Left ventricle myocardium inferior (tissue), 1 donor: ENCODE measurements around the gene DISP1. TPM values are rescaled to one million over a fixed set of nuclear protein-coding genes. Genes with fewer than 3 reads are reported as not detected.

Experiments
- DNase-seq: peaks from one replicate; pipeline ENCODE4 v3.0.0-alpha.2; 2020
- H3K27ac ChIP-seq: fragments of 200-600 bp; replicated peaks from 2 replicates; pipeline ENCODE4 v1.8.0; 2021
- H3K27me3 ChIP-seq: fragments of 200-600 bp; 2 replicates; pipeline ENCODE4 v1.8.0; 2021; ENCODE audit warnings: low read depth
- H3K36me3 ChIP-seq: fragments of 200-600 bp; 2 replicates; pipeline ENCODE4 v1.8.0; 2021
- H3K4me1 ChIP-seq: fragments of 200-600 bp; 2 replicates; pipeline ENCODE4 v1.8.0; 2021
- H3K4me3 ChIP-seq: fragments of 200-600 bp; 2 replicates; pipeline ENCODE4 v1.8.0; 2021; ENCODE audit warnings: mild to moderate bottlenecking, moderate library complexity
- H3K9me3 ChIP-seq: fragments of 200-600 bp; replicated peaks from 2 replicates; pipeline ENCODE4 v1.8.0; 2021
- CTCF ChIP-seq: fragments of 200-600 bp; IDR thresholded peaks from 2 replicates; pipeline ENCODE4 v1.8.0; 2021; ENCODE audit warnings: antibody characterized with exemption, mild to moderate bottlenecking, borderline replicate concordance
- intact Hi-C: fragments of 100-400 bp; cut with micrococcal nuclease; formaldehyde crosslinking; loops from one replicate; pipeline ENCODE4 v1.11.0; 2022
- total RNA-seq: library from RNA; stranded (reverse); fragmentation: NEBNext Ultra II Directional; extraction: Animal tissue kit (Norgen Biotek cat#: 25700); gene quantifications from one replicate; pipeline ENCODE4 v1.2.1, GENCODE V29; 2021
- donor health status: DM: no; HTN: yes; CAD: no; lungs with severe emphysema.

DISP1 gene
- total RNA-seq, 1 donor from 2014 or later = 3.4 TPM

GRCh38 chr1:222821239-222821638, 6.4 kb downstream of the DISP1 start:
- no peak for DNase-seq
- H3K4me1 ChIP-seq = peaks cover 6% of the 10 kb centered on the region
- intact Hi-C loops = no loop called here

GRCh38 chr1:222823695-222824094, 8.9 kb downstream of the DISP1 start:
- Histone ChIP-seq H3K4me3 (no peak overlapping the region), H3K4me1 (peaks cover 2% of the 10 kb centered on the region), H3K36me3 (no peaks in the 10 kb centered on the region), H3K27me3 (no peaks in the 10 kb centered on the region), H3K9me3 (no peaks in the 10 kb centered on the region), H3K27ac (no peak overlapping the region)
- intact Hi-C loops = no loop called here
- no peak for DNase-seq
- no peak for TF ChIP-seq CTCF

More at GRCh38 chr1:222821239-222821638, 6.4 kb downstream of the DISP1 start:
- Histone ChIP-seq H3K36me3 (no peaks in the 10 kb centered on the region), H3K27ac (no peak overlapping the region), H3K9me3 (no peaks in the 10 kb centered on the region), H3K27me3 (no peaks in the 10 kb centered on the region), H3K4me3 (no peak overlapping the region)
- no peak for TF ChIP-seq CTCF

- no peak for TF ChIP-seq CTCF
These were observed 9.8 kb downstream of the DISP1 start for GRCh38 chr1:222824641-222825040.

GRCh38 chr1:222828939-222829338, 14.1 kb downstream of the DISP1 start:
- H3K27ac ChIP-seq = no peak overlapping the region
- no peaks in the 10 kb centered on the region for H3K9me3 ChIP-seq
- DNase-seq = no peak
- H3K4me3 ChIP-seq = no peak overlapping the region
- H3K4me1 ChIP-seq = peaks cover 16% of the 10 kb centered on the region
- H3K36me3 ChIP-seq = no peaks in the 10 kb centered on the region
- no peak for TF ChIP-seq CTCF
- H3K27me3 ChIP-seq = no peaks in the 10 kb centered on the region
- intact Hi-C loops = no loop called here

More at GRCh38 chr1:222824641-222825040, 9.8 kb downstream of the DISP1 start:
- no peaks in the 10 kb centered on the region for H3K36me3 ChIP-seq
- intact Hi-C loops = no loop called here
- H3K4me3 ChIP-seq = no peak overlapping the region
- DNase-seq = no peak
- H3K9me3 ChIP-seq = no peaks in the 10 kb centered on the region
- H3K4me1 ChIP-seq = peaks cover 9% of the 10 kb centered on the region
- no peak overlapping the region for H3K27ac ChIP-seq
- no peaks in the 10 kb centered on the region for H3K27me3 ChIP-seq

GRCh38 chr1:222829868-222830267, 15.0 kb downstream of the DISP1 start:
- H3K27ac ChIP-seq = peak overlapping the region; percentile 58
- intact Hi-C loops = no loop called here

More at GRCh38 chr1:222829868-222830267, 15.0 kb downstream of the DISP1 start:
- no peaks in the 10 kb centered on the region for H3K9me3 ChIP-seq
- H3K36me3 ChIP-seq = no peaks in the 10 kb centered on the region
- H3K27me3 ChIP-seq = no peaks in the 10 kb centered on the region
- no peak for DNase-seq
- peak overlapping the region; percentile 17 for H3K4me3 ChIP-seq
- peaks cover 16% of the 10 kb centered on the region for H3K4me1 ChIP-seq
- no peak for TF ChIP-seq CTCF
